Measurements from ENCODE around the gene IL32. TPM values are rescaled to one million over a fixed set of nuclear protein-coding genes. Genes with fewer than 3 reads are reported as not detected.

The IL32 gene
- total and polyA plus RNA-seq, 2 donors (not counting 1 experiment from before 2014, with no cell fraction given): 2.0 to 2.3 TPM

- Histone ChIP-seq H3K27ac (ENCODE audit: low read length in 2 of 2) (no peak overlapping the region), H3K4me3 (ENCODE audit: control extremely low read depth in 1 of 5, extremely low read depth in 1 of 5, insufficient read depth in 1 of 5, low read depth in 2 of 5, low read length in 4 of 5) (no peak overlapping the region), H3K9ac (ENCODE audit: low read length) (no peak overlapping the region), H3K4me2 (replicated peaks; ENCODE audit: low read depth, low read length, poor library complexity, severe bottlenecking) (no peak overlapping the region), H4K20me1 (ENCODE audit: control insufficient read depth, insufficient read depth, low read length, poor library complexity, severe bottlenecking) (no peaks in the 10 kb centered on the region), H2AFZ (ENCODE audit: insufficient read depth, low read depth, low read length, poor library complexity, severe bottlenecking) (no peak overlapping the region), H3K79me2 (ENCODE audit: control insufficient read depth, insufficient read depth, low read length) (no peaks in the 10 kb centered on the region), H3K36me3 (replicated peaks in 1 of 2; ENCODE audit: control extremely low read depth in 1 of 2, control insufficient read depth in 1 of 2, extremely low read depth in 1 of 2, insufficient read depth in 2 of 2, low read length in 1 of 2) (no peaks in the 10 kb centered on the region), H3K9me3 (ENCODE audit: control extremely low read depth in 1 of 3, control insufficient read depth in 2 of 3, insufficient read depth in 1 of 3, low read length in 2 of 3) (no peaks in the 10 kb centered on the region), H3K4me1 (ENCODE audit: control insufficient read depth in 2 of 2, insufficient read depth in 2 of 2, low read length in 2 of 2) (peaks cover 9 to 10% of the 10 kb centered on the region in 2 donors), H3K27me3 (replicated peaks in 1 of 4; ENCODE audit: control extremely low read depth in 1 of 4, control insufficient read depth in 3 of 4, insufficient read depth in 4 of 4, low read length in 3 of 4) (peaks cover 0 to 6% (median 0%) of the 10 kb centered on the region in 4 experiments)
- intact Hi-C loops (cut with micrococcal nuclease): no loop called here
- no peak for ATAC-seq (ENCODE audit: low read depth)
- ChIA-PET POLR2A (interaction anchor here (0.6 kb wide), 1 partner anchor 174 kb away, joined by 5 read pairs; no protein-coding TSS in a partner anchor), CTCF (interaction anchor here (0.6 to 5.0 kb wide), 3 partner anchors 32 to 64 kb away, joined by 3 to 38 read pairs (median 4); no protein-coding TSS in a partner anchor)
- peaks cover 11% of the 10 kb centered on the region for H3K4me1 Mint-ChIP-seq
- TF ChIP-seq EZH2 (IDR thresholded peaks at IDR 0.05; ENCODE audit: borderline replicate concordance, insufficient read depth, low read depth, low read length, poor library complexity, severe bottlenecking) (no peak), CTCF (IDR thresholded peaks at IDR 0.05) (no peak)
- H3K27ac Mint-ChIP-seq: peak overlapping the region; percentile 26
- H3K9me3 Mint-ChIP-seq (ENCODE audit: insufficient read depth): no peaks in the 10 kb centered on the region
- H3K27me3 Mint-ChIP-seq: no peaks in the 10 kb centered on the region
- no peak overlapping the region for H3K4me3 Mint-ChIP-seq
- WGBS (ENCODE audit: insufficient coverage): 97% methylated on average over 4 of the region's 8 CpGs
- no peak for DNase-seq
Measured at GRCh38 chr16:3063625-3064386, 1.6 kb upstream of the IL32 start.
